Lower leg skin (tissue), 4 donors: ENCODE measurements around the gene RPS6KC1. TPM values are rescaled to one million over a fixed set of nuclear protein-coding genes. Genes with fewer than 3 reads are reported as not detected.

Source experiments
- DNase-seq, 2 donors: peaks; one replicate each; pipeline ENCODE4 v3.0.0-alpha.2; 2019; ENCODE audit warnings: low spot score in 2 of 2
- H3K4me3 ChIP-seq: fragments of 200-600 bp; sonication (generic); 2 replicates; pipeline ENCODE4 v1.5.1; 2017; ENCODE audit warnings: mild to moderate bottlenecking, low read depth; ENCODE audit not compliant: poor library complexity, severe bottlenecking
- POLR2A ChIP-seq, 2 donors: fragments of 450-650 bp; IDR thresholded peaks; one replicate each; pipeline ENCODE4 v1.6.1; 2016 to 2017; ENCODE audit warnings: antibody characterized with exemption in 2 of 2, mild to moderate bottlenecking in 1 of 2, moderate library complexity in 1 of 2
- WGBS, 2 donors: methylation state at CpG; one replicate each; pipeline ENCODE4 v1.1.5; 2018; 5-methylcytosine and 5-hydroxymethylcytosine counted together
- intact Hi-C: fragments of 100-400 bp; cut with DNase I; formaldehyde crosslinking; loops from one replicate; pipeline ENCODE4 v1.15.0; 2023; ENCODE audit warnings: low total_unique reads
- total RNA-seq, 4 donors: library from RNA; depleted of rRNA; stranded (reverse); fragments of >200 nt; gene quantifications; one replicate each; pipeline ENCODE4 v1.1.0, GENCODE V29; 2016
- TF ChIP-seq, protein P1 (sequence below), 3 donors: fragments of 450-650 bp; IDR thresholded peaks; one replicate each; pipeline ENCODE4 v1.5.1; 2016; ENCODE audit warnings: antibody characterized with exemption in 3 of 3, mild to moderate bottlenecking in 3 of 3, moderate library complexity in 2 of 3

The RPS6KC1 gene
- total RNA-seq, 4 donors from 2014 or later: 7.6 to 15.5 (median 10.6) TPM

DNA sequence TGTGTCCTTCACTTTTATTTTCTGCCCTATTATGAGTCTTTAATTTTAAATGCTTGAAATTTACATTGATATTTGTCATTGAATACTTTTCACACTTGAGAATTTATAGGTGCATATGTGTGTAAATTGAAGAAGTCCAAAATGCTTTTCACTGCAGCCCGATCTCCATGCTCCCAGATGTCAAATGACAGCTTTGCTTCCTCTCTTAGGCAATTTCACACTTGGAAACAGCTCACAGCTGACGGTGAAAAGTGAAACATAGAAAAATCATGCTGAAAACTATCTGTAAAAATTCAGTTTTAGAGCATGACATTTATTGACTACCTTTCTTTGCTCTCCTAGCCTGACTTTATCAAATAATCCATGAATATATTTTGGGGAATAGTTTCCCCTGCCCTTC, 196.0 kb downstream of the RPS6KC1 start:
- TF ChIP-seq POLR2A (IDR thresholded peaks at IDR 0.05): no peak
- TF ChIP-seq, protein P1, sequence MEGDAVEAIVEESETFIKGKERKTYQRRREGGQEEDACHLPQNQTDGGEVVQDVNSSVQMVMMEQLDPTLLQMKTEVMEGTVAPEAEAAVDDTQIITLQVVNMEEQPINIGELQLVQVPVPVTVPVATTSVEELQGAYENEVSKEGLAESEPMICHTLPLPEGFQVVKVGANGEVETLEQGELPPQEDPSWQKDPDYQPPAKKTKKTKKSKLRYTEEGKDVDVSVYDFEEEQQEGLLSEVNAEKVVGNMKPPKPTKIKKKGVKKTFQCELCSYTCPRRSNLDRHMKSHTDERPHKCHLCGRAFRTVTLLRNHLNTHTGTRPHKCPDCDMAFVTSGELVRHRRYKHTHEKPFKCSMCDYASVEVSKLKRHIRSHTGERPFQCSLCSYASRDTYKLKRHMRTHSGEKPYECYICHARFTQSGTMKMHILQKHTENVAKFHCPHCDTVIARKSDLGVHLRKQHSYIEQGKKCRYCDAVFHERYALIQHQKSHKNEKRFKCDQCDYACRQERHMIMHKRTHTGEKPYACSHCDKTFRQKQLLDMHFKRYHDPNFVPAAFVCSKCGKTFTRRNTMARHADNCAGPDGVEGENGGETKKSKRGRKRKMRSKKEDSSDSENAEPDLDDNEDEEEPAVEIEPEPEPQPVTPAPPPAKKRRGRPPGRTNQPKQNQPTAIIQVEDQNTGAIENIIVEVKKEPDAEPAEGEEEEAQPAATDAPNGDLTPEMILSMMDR (IDR thresholded peaks at IDR 0.05): no peak

DNA sequence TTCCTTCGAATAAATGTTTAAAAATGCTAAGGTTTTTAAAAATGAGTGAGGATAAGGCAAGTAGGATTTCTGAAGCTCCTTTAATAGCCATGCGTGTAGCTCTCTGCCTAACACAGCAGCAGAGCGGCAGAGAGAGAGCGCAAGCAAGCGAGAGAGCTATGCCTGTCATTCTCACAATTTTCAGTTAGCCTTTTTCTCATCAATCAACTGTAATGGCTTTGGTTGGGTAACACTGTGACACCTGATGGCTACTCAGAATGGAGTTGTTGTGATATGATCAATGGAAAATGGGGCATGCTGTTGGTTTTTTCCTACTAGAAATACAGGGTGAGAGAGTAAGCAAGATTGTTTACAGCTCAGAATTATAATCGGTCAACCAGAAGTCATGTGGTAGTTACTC, 198.4 kb downstream of the RPS6KC1 start:
- intact Hi-C loops: no loop called here
- no peak for DNase-seq
- TF ChIP-seq, protein P1 (IDR thresholded peaks at IDR 0.05): no peak
- TF ChIP-seq POLR2A (IDR thresholded peaks at IDR 0.05): no peak
- H3K4me3 ChIP-seq: no peak overlapping the region
- 96 to 97% methylated on average over 6 of the region's 6 CpGs for WGBS, 2 donors

More for the DNA sequence above, 196.0 kb downstream of the RPS6KC1 start:
- intact Hi-C loops: no loop called here
- no peak overlapping the region for H3K4me3 ChIP-seq
- 83 to 85% methylated on average over 2 of the region's 2 CpGs for WGBS, 2 donors
- DNase-seq: no peak

DNA sequence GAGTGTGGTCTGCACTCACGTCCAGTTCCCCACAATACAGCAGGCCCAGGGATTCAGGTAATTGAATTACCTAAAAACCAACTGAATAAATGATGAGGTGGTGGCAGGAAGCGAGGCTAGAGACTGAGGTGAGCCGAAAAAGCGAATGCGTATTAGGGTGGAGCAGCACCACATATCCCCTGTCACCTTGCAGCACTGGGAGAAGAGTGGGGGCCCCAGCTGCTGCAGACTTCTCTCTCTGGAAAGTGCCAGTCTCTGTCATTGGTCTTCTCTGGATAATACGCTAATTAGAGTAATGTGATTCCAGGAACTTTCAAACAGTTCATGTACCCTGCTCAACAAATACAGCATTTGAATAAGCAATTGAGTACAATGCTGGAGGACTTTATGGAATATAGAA, 199.0 kb downstream of the RPS6KC1 start:
- H3K4me3 ChIP-seq: no peak overlapping the region
- no peak for DNase-seq
- TF ChIP-seq, protein P1 (IDR thresholded peaks at IDR 0.05): no peak
- no peak for TF ChIP-seq POLR2A (IDR thresholded peaks at IDR 0.05)
- 94 to 97% methylated on average over 6 of the region's 6 CpGs for WGBS, 2 donors
- intact Hi-C loops: loop anchor here (10.0 kb wide), 1 partner anchor 1075 kb away; no protein-coding TSS in a partner anchor

- intact Hi-C loops: loop anchor here (10.0 kb wide), 1 partner anchor 1074 kb away; no protein-coding TSS in a partner anchor
- no peak for DNase-seq
- WGBS, 2 donors: 97 to 98% methylated on average over 3 of the region's 3 CpGs
Measured at GRCh38 chr1:213250446-213250845, 199.4 kb downstream of the RPS6KC1 start.

GRCh38 chr1:213251972-213252371, 200.9 kb downstream of the RPS6KC1 start:
- no peak for DNase-seq
- intact Hi-C loops: loop anchor here (10.0 kb wide), 1 partner anchor 1073 kb away; no protein-coding TSS in a partner anchor
- WGBS, 2 donors: 64% methylated on average over 2 of the region's 2 CpGs
- H3K4me3 ChIP-seq: no peak overlapping the region
- TF ChIP-seq POLR2A (IDR thresholded peaks at IDR 0.05): no peak
- TF ChIP-seq, protein P1 (IDR thresholded peaks at IDR 0.05): no peak

More at GRCh38 chr1:213250446-213250845, 199.4 kb downstream of the RPS6KC1 start:
- TF ChIP-seq, protein P1 (IDR thresholded peaks at IDR 0.05): no peak
- TF ChIP-seq POLR2A (IDR thresholded peaks at IDR 0.05): no peak
- H3K4me3 ChIP-seq: no peak overlapping the region
